ENCODE data around the gene TREH.

DNA sequence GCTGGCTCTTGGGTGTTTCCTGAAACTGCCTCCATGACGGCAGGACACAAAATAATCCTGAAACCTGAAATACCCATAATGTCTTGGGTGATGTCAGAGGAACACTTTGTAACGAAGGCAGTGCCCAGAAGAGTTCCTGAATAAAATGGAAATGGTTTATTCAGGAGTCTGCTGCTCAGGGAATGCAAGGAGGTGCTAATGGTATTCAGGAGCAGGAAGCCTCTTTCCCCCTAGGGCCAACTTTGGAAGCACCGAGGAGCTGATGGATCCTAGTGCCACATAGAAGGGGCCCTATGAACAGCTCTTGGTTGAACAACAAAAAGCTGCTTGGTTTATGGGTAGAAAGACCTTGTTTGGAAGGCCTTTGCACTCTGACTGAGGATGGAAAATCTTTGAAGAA is 15.5 kb downstream of the TREH start:
- TF ChIP-seq, protein P1, sequence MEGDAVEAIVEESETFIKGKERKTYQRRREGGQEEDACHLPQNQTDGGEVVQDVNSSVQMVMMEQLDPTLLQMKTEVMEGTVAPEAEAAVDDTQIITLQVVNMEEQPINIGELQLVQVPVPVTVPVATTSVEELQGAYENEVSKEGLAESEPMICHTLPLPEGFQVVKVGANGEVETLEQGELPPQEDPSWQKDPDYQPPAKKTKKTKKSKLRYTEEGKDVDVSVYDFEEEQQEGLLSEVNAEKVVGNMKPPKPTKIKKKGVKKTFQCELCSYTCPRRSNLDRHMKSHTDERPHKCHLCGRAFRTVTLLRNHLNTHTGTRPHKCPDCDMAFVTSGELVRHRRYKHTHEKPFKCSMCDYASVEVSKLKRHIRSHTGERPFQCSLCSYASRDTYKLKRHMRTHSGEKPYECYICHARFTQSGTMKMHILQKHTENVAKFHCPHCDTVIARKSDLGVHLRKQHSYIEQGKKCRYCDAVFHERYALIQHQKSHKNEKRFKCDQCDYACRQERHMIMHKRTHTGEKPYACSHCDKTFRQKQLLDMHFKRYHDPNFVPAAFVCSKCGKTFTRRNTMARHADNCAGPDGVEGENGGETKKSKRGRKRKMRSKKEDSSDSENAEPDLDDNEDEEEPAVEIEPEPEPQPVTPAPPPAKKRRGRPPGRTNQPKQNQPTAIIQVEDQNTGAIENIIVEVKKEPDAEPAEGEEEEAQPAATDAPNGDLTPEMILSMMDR (conservative IDR thresholded peaks at IDR 0.05; ENCODE audit: low read length) = no peak
- TF ChIP-seq EZH2phosphoT487 (IDR thresholded peaks at IDR 0.05; ENCODE audit: borderline replicate concordance) = no peak

All from Loucy (cell line).